HEK293T (cell line): ENCODE data around the gene SLC25A1.

Experiments used
- CTCF ChIA-PET: fragments of 350-600 bp; formaldehyde crosslinking; extraction: SDS; loops from one replicate; lab custom pipeline; 2021; ENCODE audit warnings: antibody characterized with exemption, inconsistent platforms; lab: Yijun Ruan, JAX
- POLR2A ChIA-PET: fragments of 350-600 bp; formaldehyde crosslinking; extraction: SDS; loops from one replicate; lab custom pipeline; 2020; ENCODE audit warnings: antibody characterized with exemption, inconsistent platforms; lab: Yijun Ruan, JAX
- DNase-seq: peaks from one replicate; pipeline ENCODE4 v3.0.0; 2012; ENCODE audit warnings: mixed read lengths; ENCODE audit errors: extremely low spot score
- ARNT ChIP-seq: fragments of 450-650 bp; IDR thresholded peaks from 2 replicates; pipeline ENCODE4 v1.6.1; 2017; ENCODE audit warnings: mild to moderate bottlenecking
- BHLHE40 ChIP-seq: fragments of 450-650 bp; IDR thresholded peaks from 2 replicates; pipeline ENCODE4 v1.6.1; 2016; ENCODE audit warnings: mild to moderate bottlenecking, moderate library complexity, borderline replicate concordance
- CTBP1 ChIP-seq: fragments of 450-650 bp; IDR thresholded peaks from 2 replicates; pipeline ENCODE4 v1.6.1; 2016; ENCODE audit warnings: borderline replicate concordance
- ELF4 ChIP-seq: fragments of 450-650 bp; IDR thresholded peaks from 2 replicates; pipeline ENCODE4 v1.6.1; 2017; ENCODE audit warnings: antibody characterized with exemption
- FOXA1 ChIP-seq: fragments of 450-650 bp; IDR thresholded peaks from 2 replicates; pipeline ENCODE4 v1.6.1; 2016; ENCODE audit warnings: mild to moderate bottlenecking
- FOXK2 ChIP-seq: fragments of 450-650 bp; IDR thresholded peaks from 2 replicates; pipeline ENCODE4 v1.6.1; 2016; ENCODE audit warnings: mild to moderate bottlenecking
- FOXM1 ChIP-seq: fragments of 450-650 bp; IDR thresholded peaks from 2 replicates; pipeline ENCODE4 v1.6.1; 2017; ENCODE audit warnings: mild to moderate bottlenecking, borderline replicate concordance
- HDGF ChIP-seq: fragments of 450-650 bp; IDR thresholded peaks from 2 replicates; pipeline ENCODE4 v1.6.1; 2017; ENCODE audit warnings: antibody characterized with exemption, borderline replicate concordance
- L3MBTL2 ChIP-seq: fragments of 450-650 bp; conservative IDR thresholded peaks from 2 replicates; pipeline ENCODE4 v1.6.1; 2016; ENCODE audit warnings: mild to moderate bottlenecking
- LEF1 ChIP-seq: fragments of 450-650 bp; IDR thresholded peaks from 2 replicates; pipeline ENCODE4 v1.6.1; 2017; ENCODE audit warnings: mild to moderate bottlenecking, borderline replicate concordance
- NFRKB ChIP-seq: fragments of 450-650 bp; IDR thresholded peaks from 2 replicates; pipeline ENCODE4 v1.6.1; 2016; ENCODE audit warnings: mild to moderate bottlenecking, moderate library complexity
- SP1 ChIP-seq: fragments of 450-650 bp; IDR thresholded peaks from 2 replicates; pipeline ENCODE4 v1.6.1; 2017
- SUZ12 ChIP-seq: fragments of 450-650 bp; IDR thresholded peaks from 2 replicates; pipeline ENCODE4 v1.6.1; 2016; ENCODE audit warnings: mild to moderate bottlenecking
- TARDBP ChIP-seq: fragments of 450-650 bp; IDR thresholded peaks from 2 replicates; pipeline ENCODE4 v1.6.1; 2016
- ZNF384 ChIP-seq: fragments of 450-650 bp; IDR thresholded peaks from 2 replicates; pipeline ENCODE4 v1.6.1; 2016
- TF ChIP-seq, protein P1 (sequence below): fragments of 450-650 bp; IDR thresholded peaks from 2 replicates; pipeline ENCODE4 v1.6.1; 2016

SLC25A1 gene

DNA sequence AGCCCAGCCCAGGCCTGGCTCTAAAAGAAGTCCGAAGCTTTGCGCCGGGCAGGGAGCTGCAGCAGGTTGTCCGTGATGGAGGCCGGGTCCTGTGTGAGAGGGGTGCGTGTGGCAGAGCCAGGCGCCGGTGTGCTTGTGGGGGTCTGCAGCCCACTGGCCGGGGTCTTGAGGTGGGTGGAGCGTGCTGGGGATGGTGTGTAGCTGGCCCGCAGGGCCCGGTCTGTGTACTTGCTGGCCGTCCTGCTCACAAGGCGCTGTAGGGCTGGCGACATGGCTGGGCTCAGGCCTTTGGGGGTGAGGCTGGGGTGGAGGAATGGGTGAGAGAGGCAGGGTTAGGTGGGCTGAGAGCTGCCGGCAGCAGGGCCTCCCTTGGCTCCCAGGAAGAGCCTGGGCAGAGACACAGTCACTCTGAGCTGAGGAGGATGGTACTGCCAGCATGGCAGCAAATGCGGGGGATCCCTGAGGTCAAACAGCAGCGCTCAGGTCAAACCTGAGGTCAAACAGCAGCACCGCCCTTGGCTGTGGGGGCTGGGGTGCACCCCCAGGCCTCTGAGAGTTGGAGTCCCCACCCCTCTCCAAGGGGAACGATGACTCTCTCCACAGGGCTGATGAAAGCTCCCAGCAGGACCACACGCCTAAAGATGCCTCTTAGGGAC is 44.2 kb downstream of the SLC25A1 start:
- TF ChIP-seq SUZ12 (no peak), ZNF384 (no peak), FOXA1 (no peak), L3MBTL2 (no peak), LEF1 (no peak), TARDBP (no peak), CTBP1 (no peak), SP1 (no peak)
- TF ChIP-seq, protein P1, sequence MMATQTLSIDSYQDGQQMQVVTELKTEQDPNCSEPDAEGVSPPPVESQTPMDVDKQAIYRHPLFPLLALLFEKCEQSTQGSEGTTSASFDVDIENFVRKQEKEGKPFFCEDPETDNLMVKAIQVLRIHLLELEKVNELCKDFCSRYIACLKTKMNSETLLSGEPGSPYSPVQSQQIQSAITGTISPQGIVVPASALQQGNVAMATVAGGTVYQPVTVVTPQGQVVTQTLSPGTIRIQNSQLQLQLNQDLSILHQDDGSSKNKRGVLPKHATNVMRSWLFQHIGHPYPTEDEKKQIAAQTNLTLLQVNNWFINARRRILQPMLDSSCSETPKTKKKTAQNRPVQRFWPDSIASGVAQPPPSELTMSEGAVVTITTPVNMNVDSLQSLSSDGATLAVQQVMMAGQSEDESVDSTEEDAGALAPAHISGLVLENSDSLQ, result no peak
- POLR2A ChIA-PET, result interaction anchor here (1.3 to 3.4 kb wide), 2 partner anchors 10 to 11 kb away, joined by 7 to 29 read pairs; partner anchors contain the start of genes DGCR2 and ESS2
- no peak for DNase-seq
- CTCF ChIA-PET, result no interaction called here

DNA sequence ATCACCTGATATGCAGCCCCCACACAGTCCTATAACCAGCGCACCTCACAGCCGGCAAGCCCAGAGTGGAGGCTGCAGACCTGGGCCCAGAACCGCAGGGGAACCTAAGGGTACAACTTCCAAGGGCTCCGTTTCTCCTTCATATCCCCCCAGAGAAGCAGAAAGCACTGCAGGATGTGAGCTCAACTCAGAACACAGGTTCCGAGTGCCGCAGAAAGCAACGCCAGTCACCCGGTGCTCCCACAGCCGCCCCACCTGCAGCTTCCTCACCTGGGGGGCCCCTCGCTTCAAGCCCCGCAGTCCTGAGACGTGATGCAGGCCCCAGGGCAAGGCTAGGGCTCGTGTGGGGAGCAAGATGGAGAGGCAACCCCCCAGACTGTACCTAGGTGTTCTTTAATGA is 45.0 kb downstream of the SLC25A1 start:
- POLR2A ChIA-PET, result interaction anchor here (1.0 to 3.4 kb wide), 3 partner anchors 11 kb away, joined by 3 to 29 read pairs (median 7); partner anchors contain the start of genes DGCR2 and ESS2
- CTCF ChIA-PET, result interaction anchor here (1.0 kb wide), 1 partner anchor 11 kb away, joined by 4 read pairs; the partner anchor contains the start of gene ESS2
- TF ChIP-seq CTBP1 (no peak), ZNF384 (no peak), NFRKB (no peak), BHLHE40 (no peak), FOXM1 (no peak), FOXA1 (no peak), SUZ12 (no peak), FOXK2 (no peak), LEF1 (no peak), HDGF (no peak), TARDBP (no peak)
- TF ChIP-seq, protein P1, result no peak
- DNase-seq, result no peak

DNA sequence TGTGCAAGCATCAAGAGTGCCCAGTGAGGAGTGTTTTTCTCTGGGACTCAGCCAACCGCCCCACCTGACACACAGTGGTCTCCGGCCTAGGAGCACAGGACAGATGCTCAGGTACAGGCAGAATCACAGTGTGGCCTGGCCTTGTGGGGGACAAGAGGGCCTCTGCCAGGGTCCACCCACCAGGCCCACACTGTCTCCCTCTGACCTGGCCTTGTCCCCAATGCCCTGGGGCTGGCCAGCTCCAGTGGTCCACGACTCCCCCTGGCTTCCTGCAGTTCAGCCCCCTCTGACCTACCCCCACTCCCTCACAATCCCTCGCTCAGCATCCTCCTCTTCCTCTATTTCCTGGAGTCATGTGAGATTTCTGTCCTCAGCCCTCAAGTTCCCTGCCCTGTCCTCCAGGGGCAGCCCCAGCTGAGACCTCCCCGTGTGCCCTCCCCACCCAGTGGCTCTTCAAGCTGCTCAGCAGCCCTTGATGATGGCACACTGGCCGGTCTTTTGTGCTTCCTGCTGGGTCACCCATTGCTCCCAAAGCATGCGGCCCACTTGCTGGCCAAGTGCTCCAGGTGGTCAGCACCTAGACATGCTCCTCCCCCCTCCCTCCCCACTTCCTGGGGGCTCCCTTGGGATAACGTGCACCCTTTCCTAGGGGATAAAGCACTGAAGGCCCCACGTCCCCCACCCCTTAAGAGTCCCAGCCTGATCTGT is 45.7 kb downstream of the SLC25A1 start:
- DNase-seq, result no peak
- POLR2A ChIA-PET, result interaction anchor here (1.0 to 3.4 kb wide), 2 partner anchors 11 kb away, joined by 3 to 29 read pairs; partner anchors contain the start of genes DGCR2 and ESS2
- TF ChIP-seq SP1 (no peak), NFRKB (no peak), HDGF (no peak), TARDBP (no peak), BHLHE40 (no peak), ZNF384 (no peak), FOXA1 (no peak), FOXM1 (no peak), LEF1 (no peak), ELF4 (no peak), ARNT (no peak), SUZ12 (no peak), CTBP1 (no peak), L3MBTL2 (no peak), FOXK2 (no peak)
- TF ChIP-seq, protein P1, result no peak
- CTCF ChIA-PET, result interaction anchor here (0.7 to 1.0 kb wide), 2 partner anchors 12 to 176 kb away, joined by 3 to 4 read pairs; partner anchors contain the start of gene ESS2

DNA sequence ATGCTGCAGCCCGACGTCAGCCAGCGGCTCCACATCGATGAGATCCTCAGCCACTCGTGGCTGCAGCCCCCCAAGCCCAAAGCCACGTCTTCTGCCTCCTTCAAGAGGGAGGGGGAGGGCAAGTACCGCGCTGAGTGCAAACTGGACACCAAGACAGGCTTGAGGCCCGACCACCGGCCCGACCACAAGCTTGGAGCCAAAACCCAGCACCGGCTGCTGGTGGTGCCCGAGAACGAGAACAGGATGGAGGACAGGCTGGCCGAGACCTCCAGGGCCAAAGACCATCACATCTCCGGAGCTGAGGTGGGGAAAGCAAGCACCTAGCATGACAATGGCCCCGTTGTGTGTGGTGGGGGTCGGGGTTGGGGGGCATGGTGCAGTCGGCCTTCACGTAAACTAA is 46.4 kb downstream of the SLC25A1 start:
- no peak for DNase-seq
- POLR2A ChIA-PET, result interaction anchor here (3.4 kb wide), 1 partner anchor 12 kb away, joined by 29 read pairs; the partner anchor contains the start of gene ESS2
- CTCF ChIA-PET, result interaction anchor here (0.6 to 0.7 kb wide), 2 partner anchors 37 to 176 kb away, joined by 3 read pairs; no protein-coding TSS in a partner anchor
- TF ChIP-seq BHLHE40 (no peak), LEF1 (no peak), FOXM1 (no peak), L3MBTL2 (no peak), ELF4 (no peak), FOXK2 (no peak), ZNF384 (no peak), ARNT (no peak), SP1 (no peak), TARDBP (no peak), HDGF (no peak)
- TF ChIP-seq, protein P1, result no peak

DNA sequence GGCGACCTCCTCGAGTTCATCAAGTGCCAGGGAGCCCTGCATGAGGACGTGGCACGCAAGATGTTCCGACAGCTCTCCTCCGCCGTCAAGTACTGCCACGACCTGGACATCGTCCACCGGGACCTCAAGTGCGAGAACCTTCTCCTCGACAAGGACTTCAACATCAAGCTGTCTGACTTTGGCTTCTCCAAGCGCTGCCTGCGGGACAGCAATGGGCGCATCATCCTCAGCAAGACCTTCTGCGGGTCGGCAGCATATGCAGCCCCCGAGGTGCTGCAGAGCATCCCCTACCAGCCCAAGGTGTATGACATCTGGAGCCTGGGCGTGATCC is 46.9 kb downstream of the SLC25A1 start:
- ChIA-PET CTCF (interaction anchor here (0.6 kb wide), 1 partner anchor 38 kb away, joined by 3 read pairs; no protein-coding TSS in a partner anchor), POLR2A (interaction anchor here (3.0 to 3.4 kb wide), 2 partner anchors 12 to 13 kb away, joined by 10 to 29 read pairs; partner anchors contain the start of gene ESS2)
- no peak for DNase-seq
- TF ChIP-seq FOXK2 (no peak), HDGF (no peak), SUZ12 (no peak), BHLHE40 (no peak), CTBP1 (no peak)
